Duodenal mucosa (tissue), 2 donors: ENCODE results near the gene PAN2.

ENCODE experiments used
- H3K27ac ChIP-seq: one replicate; pipeline ENCODE4 v1.7.0; 2013; ENCODE audit warnings: low read depth, low read length
- H3K27me3 ChIP-seq, 2 donors: one replicate each; pipeline ENCODE4 v1.7.0; 2013; ENCODE audit warnings: low read length in 2 of 2, control low read depth in 1 of 2; ENCODE audit not compliant: insufficient read depth in 2 of 2, control insufficient read depth in 1 of 2
- H3K36me3 ChIP-seq, 2 donors: one replicate each; pipeline ENCODE4 v1.7.0; 2013; ENCODE audit warnings: low read length in 2 of 2, control low read depth in 1 of 2; ENCODE audit not compliant: insufficient read depth in 2 of 2, control insufficient read depth in 1 of 2
- H3K4me1 ChIP-seq, 2 donors: one replicate each; pipeline ENCODE4 v1.7.0; 2013; ENCODE audit warnings: low read length in 2 of 2, control low read depth in 1 of 2; ENCODE audit not compliant: insufficient read depth in 2 of 2, control insufficient read depth in 1 of 2
- H3K4me3 ChIP-seq, 2 donors: one replicate each; pipeline ENCODE4 v1.7.0; 2013; ENCODE audit warnings: low read length in 2 of 2, low read depth in 1 of 2
- H3K9ac ChIP-seq, 2 donors: one replicate each; pipeline ENCODE4 v1.7.0; 2013; ENCODE audit warnings: low read length in 2 of 2, low read depth in 1 of 2
- H3K9me3 ChIP-seq, 2 donors: one replicate each; pipeline ENCODE4 v1.7.0; 2013; ENCODE audit warnings: low read length in 2 of 2, control low read depth in 1 of 2; ENCODE audit not compliant: control insufficient read depth in 1 of 2

The PAN2 gene

GRCh38 chr12:56311003-56311402, 22.8 kb downstream of the PAN2 start:
- no peak overlapping the region for H3K9ac ChIP-seq
- H3K27ac ChIP-seq = no peak overlapping the region
- no peaks in the 10 kb centered on the region for H3K9me3 ChIP-seq
- H3K27me3 ChIP-seq = no peaks in the 10 kb centered on the region
- peaks cover 0 to 41% of the 10 kb centered on the region in 2 donors for H3K36me3 ChIP-seq
- no peak overlapping the region for H3K4me3 ChIP-seq
- H3K4me1 ChIP-seq = peaks cover 10 to 13% of the 10 kb centered on the region in 2 donors

- Histone ChIP-seq H3K9ac (no peak overlapping the region), H3K4me1 (no peaks in the 10 kb centered on the region), H3K4me3 (no peak overlapping the region), H3K36me3 (peaks cover 0 to 50% of the 10 kb centered on the region in 2 donors), H3K27ac (no peak overlapping the region), H3K9me3 (no peaks in the 10 kb centered on the region), H3K27me3 (no peaks in the 10 kb centered on the region)
Observed at GRCh38 chr12:56308714-56309113, 25.1 kb downstream of the PAN2 start.

- Histone ChIP-seq H3K4me3 (no peak overlapping the region), H3K36me3 (peaks cover 0 to 50% of the 10 kb centered on the region in 2 donors), H3K27ac (no peak overlapping the region), H3K4me1 (no peaks in the 10 kb centered on the region), H3K27me3 (no peaks in the 10 kb centered on the region), H3K9ac (no peak overlapping the region), H3K9me3 (no peaks in the 10 kb centered on the region)
Observed at GRCh38 chr12:56307221-56307965, 26.4 kb downstream of the PAN2 start.

- no peaks in the 10 kb centered on the region for H3K27me3 ChIP-seq
- no peaks in the 10 kb centered on the region for H3K9me3 ChIP-seq
- no peak overlapping the region for H3K9ac ChIP-seq
- H3K27ac ChIP-seq = no peak overlapping the region
- H3K4me1 ChIP-seq = peaks cover 18 to 19% of the 10 kb centered on the region in 2 donors
- no peak overlapping the region for H3K4me3 ChIP-seq
- peaks cover 0 to 33% of the 10 kb centered on the region in 2 donors for H3K36me3 ChIP-seq
Observed at GRCh38 chr12:56304872-56305590, 28.8 kb downstream of the PAN2 start.

- no peak overlapping the region for H3K9ac ChIP-seq
- H3K4me3 ChIP-seq = no peak overlapping the region
- H3K27me3 ChIP-seq = no peaks in the 10 kb centered on the region
- H3K4me1 ChIP-seq = peaks cover 19 to 22% of the 10 kb centered on the region in 2 donors
- no peaks in the 10 kb centered on the region for H3K9me3 ChIP-seq
- peaks cover 0 to 28% of the 10 kb centered on the region in 2 donors for H3K36me3 ChIP-seq
- no peak overlapping the region for H3K27ac ChIP-seq
Observed at GRCh38 chr12:56304276-56304675, 29.5 kb downstream of the PAN2 start.

GRCh38 chr12:56300644-56301464, 32.9 kb downstream of the PAN2 start:
- Histone ChIP-seq H3K27ac (peak overlapping the region; percentile 89), H3K4me1 (peaks cover 43 to 54% of the 10 kb centered on the region in 2 donors), H3K9me3 (no peaks in the 10 kb centered on the region), H3K27me3 (no peaks in the 10 kb centered on the region), H3K4me3 (peak overlapping the region; percentile 63 to 81), H3K36me3 (peaks cover 4 to 14% of the 10 kb centered on the region in 2 donors), H3K9ac (peak overlapping the region; percentile 61 to 65)

- H3K9ac ChIP-seq = peak within 1 kb of the TSS; percentile 92 to 93
- H3K4me1 ChIP-seq = peaks cover 43 to 54% of the 10 kb centered on the region in 2 donors
Observed at GRCh38 chr12:56299853-56300643, 33.8 kb downstream of the PAN2 start, which contains the start of gene CS. Gene CS (minus strand): TSS chr12:56300330. CDS start chr12:56300201, 129 bp downstream.

GRCh38 chr12:56299308-56299852, 34.4 kb downstream of the PAN2 start:
- Histone ChIP-seq H3K9ac (peak overlapping the region; percentile 92 to 93), H3K27me3 (no peaks in the 10 kb centered on the region), H3K4me3 (peak overlapping the region; percentile 81 to 86), H3K9me3 (no peaks in the 10 kb centered on the region), H3K27ac (peak overlapping the region; percentile 89), H3K36me3 (peaks cover 4 to 8% of the 10 kb centered on the region in 2 donors), H3K4me1 (peaks cover 47 to 54% of the 10 kb centered on the region in 2 donors)

More at GRCh38 chr12:56299853-56300643, 33.8 kb downstream of the PAN2 start, which contains the start of gene CS:
- Histone ChIP-seq H3K4me3 (peak within 1 kb of the TSS; percentile 81 to 86), H3K27ac (peak within 1 kb of the TSS; percentile 89), H3K27me3 (no peaks in the 10 kb centered on the region), H3K36me3 (peaks cover 4 to 10% of the 10 kb centered on the region in 2 donors), H3K9me3 (no peaks in the 10 kb centered on the region)

- H3K4me3 ChIP-seq = peak overlapping the region; percentile 81 to 86
- peaks cover 4 to 5% of the 10 kb centered on the region in 2 donors for H3K36me3 ChIP-seq
- H3K4me1 ChIP-seq = peaks cover 53 to 54% of the 10 kb centered on the region in 2 donors
- peak overlapping the region; percentile 23 for H3K27ac ChIP-seq
- no peaks in the 10 kb centered on the region for H3K9me3 ChIP-seq
- H3K9ac ChIP-seq = peak overlapping the region; percentile 92 to 93
- no peaks in the 10 kb centered on the region for H3K27me3 ChIP-seq
Observed at GRCh38 chr12:56298828-56299227, 35.0 kb downstream of the PAN2 start.
